CD4-positive, alpha-beta T cell treated with Interferon gamma for 1 hour (primary cell): Measurements from ENCODE around the gene CUL7.

ENCODE experiments used
- DNase-seq: peaks from one replicate; pipeline ENCODE4 v3.0.0-alpha.2; 2020

The CUL7 gene

GRCh38 chr6:43076464-43077332 lies 23.0 kb upstream of the CUL7 start:
- DNase-seq: no peak

- DNase-seq: peak; percentile 6
Observed at GRCh38 chr6:43075670-43076463, 22.2 kb upstream of the CUL7 start, which contains the start of gene PTK7. Gene PTK7, plus strand, starts transcription at chr6:43076314. Its CDS starts 175 bp downstream, at chr6:43076489.

DNA sequence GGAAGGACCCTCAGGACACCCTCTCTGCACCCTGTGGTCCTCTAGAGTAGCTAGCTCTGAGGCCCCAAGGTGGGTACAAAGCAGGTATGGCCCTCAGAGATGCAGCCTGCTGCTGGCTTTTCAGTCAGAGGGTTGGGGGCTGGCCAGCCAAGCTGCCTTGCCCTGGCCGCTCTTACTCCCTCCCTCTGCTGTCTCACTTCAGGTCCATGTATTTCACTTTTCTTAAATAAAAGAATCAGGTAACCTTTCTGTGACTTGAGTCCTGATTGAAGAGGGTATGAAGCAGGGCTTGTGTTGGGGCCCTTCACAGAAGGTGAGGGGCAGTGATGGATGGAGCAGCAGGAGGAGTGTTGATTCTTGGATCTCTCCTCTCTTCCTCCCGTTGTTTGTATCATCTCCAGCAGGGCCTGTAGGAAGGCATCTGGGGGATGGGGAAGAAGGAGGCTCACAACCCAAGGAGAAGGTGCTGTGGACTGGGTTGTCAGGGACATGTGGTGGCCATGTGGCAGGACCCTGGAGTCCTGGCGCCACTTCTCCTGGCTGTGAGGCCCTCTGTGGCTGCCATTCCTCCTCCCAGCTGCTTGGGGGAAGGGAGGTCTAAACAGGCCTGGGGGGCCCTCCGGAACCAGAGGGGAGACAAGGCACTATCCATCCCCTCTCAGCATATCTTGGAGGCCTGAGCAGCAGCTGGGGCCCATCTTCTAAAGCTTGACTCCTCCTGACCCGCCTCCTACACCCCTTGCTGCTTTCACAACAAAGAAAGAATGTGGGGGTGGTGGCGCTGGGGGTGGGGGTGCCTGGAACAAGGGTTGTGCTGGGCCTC lies 21.4 kb upstream of the CUL7 start:
- no peak for DNase-seq

GRCh38 chr6:43070028-43070632 lies 16.5 kb upstream of the CUL7 start:
- DNase-seq: no peak

DNA sequence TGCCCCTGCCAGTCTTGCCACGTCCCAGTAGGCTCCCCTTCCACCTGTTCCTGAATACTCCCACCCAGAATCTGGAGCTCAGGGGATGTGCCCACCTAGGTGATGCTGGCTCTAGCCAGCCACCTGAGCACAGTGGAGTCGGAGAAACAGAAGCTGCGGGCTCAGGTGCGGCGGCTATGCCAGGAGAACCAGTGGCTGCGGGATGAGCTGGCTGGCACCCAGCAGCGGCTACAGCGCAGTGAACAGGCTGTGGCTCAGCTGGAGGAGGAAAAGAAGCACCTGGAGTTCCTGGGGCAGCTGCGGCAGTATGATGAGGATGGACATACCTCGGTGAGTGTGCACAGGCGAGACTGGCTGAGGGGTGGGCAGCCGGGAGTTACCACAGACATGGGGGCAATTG lies 9.2 kb upstream of the CUL7 start:
- no peak for DNase-seq

GRCh38 chr6:43061861-43062260 lies 8.2 kb upstream of the CUL7 start:
- no peak for DNase-seq

GRCh38 chr6:43060755-43061633 lies 7.3 kb upstream of the CUL7 start:
- DNase-seq: no peak

DNA sequence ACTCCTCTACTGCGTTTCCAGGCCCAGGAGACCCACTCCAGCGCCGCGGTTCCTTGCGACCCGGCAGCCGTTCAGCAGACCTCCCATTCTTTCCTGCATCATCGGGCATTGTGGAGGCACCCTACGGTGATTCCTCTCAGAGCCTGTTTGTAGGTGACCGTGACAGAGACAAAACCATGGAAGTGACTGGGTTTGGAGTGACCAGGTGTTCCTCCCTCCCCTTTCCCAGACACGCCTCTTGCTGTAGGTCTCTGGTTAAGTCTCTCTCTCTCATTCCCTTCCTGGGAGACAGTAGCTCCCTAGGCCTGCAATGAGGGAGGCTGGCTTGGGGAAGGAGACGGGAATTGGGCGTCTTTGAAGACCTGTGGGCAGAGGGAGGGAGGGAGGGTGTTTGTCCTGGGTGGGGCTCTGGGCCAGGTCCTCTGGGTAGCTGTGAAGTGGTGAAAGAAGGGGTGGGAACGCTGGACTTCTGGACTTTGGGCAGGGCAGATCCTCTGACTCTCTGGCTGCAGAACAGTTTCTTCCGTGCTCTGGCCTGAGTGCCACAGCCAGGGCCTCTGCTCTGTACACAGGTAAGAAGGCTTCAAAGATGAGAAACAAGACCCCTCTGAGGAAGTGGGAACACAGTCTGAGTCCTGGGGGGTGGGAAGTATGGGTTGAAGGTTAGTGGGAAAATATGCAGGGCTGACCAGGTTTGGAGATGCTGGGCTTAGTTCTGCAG lies 6.5 kb upstream of the CUL7 start:
- DNase-seq: no peak

DNA sequence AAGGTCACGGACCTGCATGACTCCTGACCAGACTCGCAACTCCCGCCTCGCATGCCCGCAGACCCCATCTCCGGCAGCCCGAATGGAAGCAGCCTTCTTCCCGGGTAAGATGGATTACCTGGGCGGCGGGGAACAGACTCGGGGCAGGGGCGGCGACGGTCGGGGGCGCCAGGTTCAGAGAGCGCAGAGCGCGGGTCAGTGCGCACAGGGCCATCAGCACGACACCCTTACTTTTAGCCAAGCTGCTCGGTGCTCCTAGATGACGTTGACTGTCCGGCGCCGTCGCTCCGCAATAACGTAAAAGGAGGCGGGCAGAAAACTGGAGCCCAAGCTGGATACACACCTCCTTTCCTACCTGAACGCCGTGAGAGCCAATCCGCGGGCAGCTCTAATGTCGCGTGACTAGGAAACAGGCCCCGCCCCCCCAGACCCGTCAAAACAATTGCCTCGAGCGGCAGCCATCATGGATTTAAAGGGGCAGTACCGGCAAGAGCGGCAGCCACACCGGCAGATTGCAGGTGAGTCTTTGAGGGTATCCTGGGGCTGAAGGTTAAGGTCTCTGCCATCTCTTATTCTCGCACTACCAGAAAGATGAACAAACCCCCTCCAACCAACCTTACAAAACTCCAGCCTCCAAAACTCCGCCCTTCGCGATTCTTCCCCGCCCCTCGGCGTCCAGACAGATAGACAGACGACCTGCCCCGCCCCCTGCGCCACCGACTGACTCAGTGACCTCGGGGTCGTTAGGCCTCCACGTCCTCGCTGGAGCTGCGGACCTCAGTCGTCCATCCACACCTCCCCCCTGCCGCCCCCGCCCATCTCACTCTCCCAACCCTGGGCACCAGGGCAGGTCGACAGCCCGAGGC lies 5.8 kb upstream of the CUL7 start, which contains the start of the genes KLC4 and MRPL2:
Gene KLC4 (plus strand): TSS at position 464 of the 866 bp plus-strand sequence. CDS start 1,705 bp downstream, outside the sequence.
Gene MRPL2 (minus strand): TSS at position 267 of the 866 bp plus-strand sequence. CDS start 53 bp downstream, at position 214.
- DNase-seq: peak; percentile 98

DNA sequence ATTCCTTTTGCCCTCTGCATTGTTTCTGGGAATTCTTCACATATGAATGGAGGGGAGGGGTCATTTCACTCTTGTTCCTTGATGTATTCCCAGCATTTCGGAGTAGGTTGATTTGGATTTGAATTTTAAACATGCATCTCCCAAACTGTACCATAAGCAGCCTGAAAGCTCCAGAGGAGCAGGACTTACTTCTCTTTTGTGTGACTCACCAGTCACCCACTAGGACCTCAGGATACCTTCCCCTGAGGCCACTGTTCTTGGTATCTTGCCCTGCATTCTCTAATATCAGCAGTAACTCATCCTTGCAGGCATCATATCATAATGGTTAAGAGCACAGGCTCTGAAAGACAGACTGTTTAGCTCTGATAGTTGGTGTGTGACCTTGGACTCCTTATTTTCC lies 4.9 kb upstream of the CUL7 start:
- DNase-seq: no peak

DNA sequence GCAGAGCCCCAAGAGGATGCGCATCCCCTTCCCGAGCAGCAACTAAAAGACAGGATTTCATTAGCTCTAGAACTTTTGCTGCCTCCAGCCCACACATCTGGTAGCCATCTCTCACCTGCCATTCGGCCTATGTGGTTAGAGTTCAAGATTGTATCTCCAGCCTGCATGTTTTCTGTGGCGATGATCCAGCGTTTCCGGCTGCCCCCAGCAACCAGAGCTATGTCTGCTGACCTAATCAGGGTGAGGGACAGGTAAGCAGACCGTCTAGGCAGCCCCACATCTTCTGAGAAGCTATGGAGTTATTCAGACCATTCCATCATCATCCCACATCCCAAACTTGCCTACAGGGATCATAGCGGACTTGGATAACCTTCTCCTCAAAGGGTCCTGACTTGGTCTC lies 2.3 kb upstream of the CUL7 start:
- no peak for DNase-seq

DNA sequence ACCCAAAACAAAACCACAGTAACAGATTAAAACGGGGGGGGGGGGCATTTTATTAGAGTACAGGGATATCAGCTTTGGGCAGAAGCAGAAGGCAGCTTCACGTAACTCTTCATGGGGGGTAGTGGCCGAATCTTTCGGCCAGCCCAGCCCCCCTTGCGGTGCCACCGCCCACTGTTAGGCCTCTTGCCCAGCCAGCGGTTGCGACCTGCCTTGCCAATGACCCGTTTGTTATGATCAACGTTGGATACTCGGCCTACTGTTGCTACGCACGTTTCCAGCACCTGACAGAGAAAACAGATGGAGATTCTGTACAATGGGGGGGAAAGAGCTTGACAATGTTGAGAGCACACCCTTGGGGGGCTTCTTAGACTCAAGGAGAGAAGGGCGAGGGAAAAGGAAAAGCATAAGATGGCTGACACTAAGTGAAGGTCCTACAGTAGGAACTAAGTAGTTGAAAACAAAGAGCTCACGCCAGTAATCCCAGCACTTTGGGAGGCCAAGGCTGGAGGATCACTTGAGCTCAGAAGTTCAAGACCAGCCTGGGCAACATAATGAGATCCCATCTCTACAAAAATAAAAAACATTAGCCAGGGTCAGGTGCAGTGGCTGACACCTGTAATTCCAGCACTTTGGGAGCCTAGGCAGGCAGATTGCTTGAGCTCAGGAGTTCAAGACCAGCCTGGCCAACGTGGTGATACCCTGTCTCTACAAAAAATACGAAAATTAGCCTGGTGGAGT lies 724 bp upstream of the CUL7 start:
- no peak for DNase-seq

DNA sequence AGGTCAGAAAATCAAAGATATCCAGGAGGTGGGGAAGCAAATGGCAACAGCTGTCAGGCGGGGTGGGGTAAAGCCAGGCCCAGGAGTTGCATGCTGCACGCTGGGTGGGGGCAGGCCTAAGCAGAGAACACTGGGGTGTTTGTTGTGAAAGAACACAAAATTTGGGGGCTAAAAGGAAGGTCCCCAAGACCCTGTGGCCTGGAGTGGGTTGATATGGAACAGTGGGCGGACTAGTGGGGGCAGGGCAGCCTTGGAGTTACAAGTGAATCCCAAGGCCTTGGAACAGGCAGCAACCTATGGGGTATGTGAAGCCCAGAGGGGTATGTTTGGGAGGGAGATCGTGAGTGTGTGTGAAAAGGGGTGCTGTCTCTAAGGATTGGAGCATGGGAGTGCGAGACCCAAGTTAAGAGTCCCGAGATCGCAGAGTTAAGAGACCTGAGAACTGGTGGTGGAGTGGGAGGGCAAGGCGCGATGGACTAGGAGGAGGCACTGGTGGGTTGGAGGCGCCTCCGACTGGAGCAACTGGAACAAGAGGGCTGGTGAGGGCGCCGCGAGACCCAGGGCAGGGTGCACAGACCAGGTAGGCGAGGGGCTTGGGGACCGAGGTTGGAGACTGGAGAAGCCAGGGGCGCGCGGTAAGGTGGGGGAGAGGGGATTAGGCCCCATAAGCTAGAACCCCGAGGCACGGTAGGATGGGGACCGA lies 658 bp downstream of the CUL7 start:
- no peak for DNase-seq

- DNase-seq: no peak
Observed at GRCh38 chr6:43052225-43052841, 1.3 kb downstream of the CUL7 start.

DNA sequence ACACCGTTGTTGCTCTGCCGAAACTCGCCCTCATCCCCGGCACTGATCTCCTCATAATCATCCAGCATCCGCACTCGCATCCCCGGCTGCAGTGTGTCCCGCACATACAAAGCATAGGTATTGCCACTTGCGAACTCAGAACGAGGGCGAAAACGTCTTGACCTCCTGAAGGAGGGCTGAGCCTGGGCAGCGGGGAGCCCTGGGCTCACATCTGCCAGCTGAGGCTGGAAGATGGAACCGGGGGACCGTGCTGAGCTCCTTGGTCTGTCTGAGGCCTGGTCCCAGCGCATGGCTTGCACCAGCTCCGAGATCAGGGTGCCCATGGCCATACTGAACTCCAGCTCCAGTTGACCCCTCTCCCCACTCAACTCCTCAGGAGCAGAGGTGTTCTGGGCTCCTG lies 2.7 kb downstream of the CUL7 start:
- no peak for DNase-seq

DNA sequence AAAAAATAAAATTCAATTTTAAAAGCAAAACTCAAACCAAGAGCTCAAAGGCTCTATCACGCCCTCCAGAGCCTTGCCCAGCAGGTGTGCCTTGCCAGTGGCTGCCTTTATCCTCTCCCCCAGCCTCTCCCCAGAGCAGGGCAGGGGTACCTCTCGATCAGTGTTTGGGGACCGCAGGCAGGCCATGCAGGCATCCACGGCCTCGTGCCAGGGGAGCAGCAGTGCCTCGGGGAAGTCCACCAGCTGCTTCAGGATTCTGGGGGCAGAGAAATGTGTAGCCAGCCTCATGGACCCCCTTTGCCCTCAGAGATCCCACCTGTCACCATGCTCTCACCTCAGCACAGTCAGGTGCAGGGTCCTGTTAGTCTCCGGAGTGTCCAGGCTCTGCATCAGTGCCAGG lies 5.7 kb downstream of the CUL7 start:
- DNase-seq: no peak

GRCh38 chr6:43045371-43045930 lies 8.2 kb downstream of the CUL7 start:
- DNase-seq: no peak
